ENCODE data around the gene TMEM101. TPM values are rescaled to one million over a fixed set of nuclear protein-coding genes. Genes with fewer than 3 reads are reported as not detected.
"Not testable (repeated sequence)": the region's sequence is repeated elsewhere in the genome, so short reads cannot be mapped to it uniquely, and the experiment has no call there.

The TMEM101 gene
- total RNA-seq, 1 donor from 2014 or later, result 22.6 TPM

- no peak for DNase-seq
- TF ChIP-seq CTCF (IDR thresholded peaks at IDR 0.05; ENCODE audit: partially characterized antibody, unreplicated experiment), result no peak
- Mint-ChIP-seq H3K9me3 (ENCODE audit: unreplicated experiment) (no peaks in the 10 kb centered on the region), H3K27me3 (ENCODE audit: unreplicated experiment) (no peaks in the 10 kb centered on the region), H3K27ac (ENCODE audit: unreplicated experiment) (no peak overlapping the region), H3K4me3 (ENCODE audit: unreplicated experiment) (no peak overlapping the region), H3K36me3 (ENCODE audit: unreplicated experiment) (no peaks in the 10 kb centered on the region), H3K4me1 (ENCODE audit: low read depth, unreplicated experiment) (no peaks in the 10 kb centered on the region)
Measured at GRCh38 chr17:43970366-43970765, 44.4 kb downstream of the TMEM101 start.

- no peak for TF ChIP-seq CTCF (IDR thresholded peaks at IDR 0.05; ENCODE audit: partially characterized antibody, unreplicated experiment)
- H3K4me3 Mint-ChIP-seq (ENCODE audit: unreplicated experiment), result no peak overlapping the region
- no peaks in the 10 kb centered on the region for H3K9me3 Mint-ChIP-seq (ENCODE audit: unreplicated experiment)
- no peak overlapping the region for H3K27ac Mint-ChIP-seq (ENCODE audit: unreplicated experiment)
- H3K36me3 Mint-ChIP-seq (ENCODE audit: unreplicated experiment), result no peaks in the 10 kb centered on the region
- no peaks in the 10 kb centered on the region for H3K27me3 Mint-ChIP-seq (ENCODE audit: unreplicated experiment)
- DNase-seq, result no peak
- H3K4me1 Mint-ChIP-seq (ENCODE audit: low read depth, unreplicated experiment), result no peaks in the 10 kb centered on the region
Measured at GRCh38 chr17:43967251-43967875, 47.4 kb downstream of the TMEM101 start.

GRCh38 chr17:43966276-43966675 lies 48.5 kb downstream of the TMEM101 start:
- DNase-seq, result no peak
- Mint-ChIP-seq H3K4me3 (ENCODE audit: unreplicated experiment) (no peak overlapping the region), H3K27me3 (ENCODE audit: unreplicated experiment) (no peaks in the 10 kb centered on the region), H3K36me3 (ENCODE audit: unreplicated experiment) (no peaks in the 10 kb centered on the region), H3K9me3 (ENCODE audit: unreplicated experiment) (no peaks in the 10 kb centered on the region), H3K27ac (ENCODE audit: unreplicated experiment) (no peak overlapping the region), H3K4me1 (ENCODE audit: low read depth, unreplicated experiment) (no peaks in the 10 kb centered on the region)
- TF ChIP-seq CTCF (IDR thresholded peaks at IDR 0.05; ENCODE audit: partially characterized antibody, unreplicated experiment), result no peak

- Mint-ChIP-seq H3K27ac (ENCODE audit: unreplicated experiment) (no peak overlapping the region), H3K4me3 (ENCODE audit: unreplicated experiment) (no peak overlapping the region), H3K9me3 (ENCODE audit: unreplicated experiment) (no peaks in the 10 kb centered on the region), H3K4me1 (ENCODE audit: low read depth, unreplicated experiment) (no peaks in the 10 kb centered on the region), H3K27me3 (ENCODE audit: unreplicated experiment) (no peaks in the 10 kb centered on the region), H3K36me3 (ENCODE audit: unreplicated experiment) (no peaks in the 10 kb centered on the region)
- no peak for DNase-seq
- TF ChIP-seq CTCF (IDR thresholded peaks at IDR 0.05; ENCODE audit: partially characterized antibody, unreplicated experiment), result no peak
Measured at GRCh38 chr17:43962479-43962878, 52.3 kb downstream of the TMEM101 start.

- Mint-ChIP-seq H3K9me3 (ENCODE audit: unreplicated experiment) (no peaks in the 10 kb centered on the region), H3K36me3 (ENCODE audit: unreplicated experiment) (no peaks in the 10 kb centered on the region), H3K27ac (ENCODE audit: unreplicated experiment) (no peak overlapping the region), H3K4me1 (ENCODE audit: low read depth, unreplicated experiment) (no peaks in the 10 kb centered on the region), H3K4me3 (ENCODE audit: unreplicated experiment) (no peak overlapping the region), H3K27me3 (ENCODE audit: unreplicated experiment) (no peaks in the 10 kb centered on the region)
- TF ChIP-seq CTCF (IDR thresholded peaks at IDR 0.05; ENCODE audit: partially characterized antibody, unreplicated experiment), result no peak
- no peak for DNase-seq
Measured at GRCh38 chr17:43961954-43962353, 52.8 kb downstream of the TMEM101 start.

GRCh38 chr17:43961292-43961691 lies 53.5 kb downstream of the TMEM101 start:
- H3K9me3 Mint-ChIP-seq (ENCODE audit: unreplicated experiment); H3K4me1 Mint-ChIP-seq (ENCODE audit: low read depth, unreplicated experiment); H3K27ac Mint-ChIP-seq (ENCODE audit: unreplicated experiment); H3K27me3 Mint-ChIP-seq (ENCODE audit: unreplicated experiment); H3K36me3 Mint-ChIP-seq (ENCODE audit: unreplicated experiment); DNase-seq; H3K4me3 Mint-ChIP-seq (ENCODE audit: unreplicated experiment): not testable (repeated sequence)
